ENCODE results near the gene FBXL13.
A peak's percentile ranks its signal among the peaks of the same experiment; 100 is the strongest.

DNA sequence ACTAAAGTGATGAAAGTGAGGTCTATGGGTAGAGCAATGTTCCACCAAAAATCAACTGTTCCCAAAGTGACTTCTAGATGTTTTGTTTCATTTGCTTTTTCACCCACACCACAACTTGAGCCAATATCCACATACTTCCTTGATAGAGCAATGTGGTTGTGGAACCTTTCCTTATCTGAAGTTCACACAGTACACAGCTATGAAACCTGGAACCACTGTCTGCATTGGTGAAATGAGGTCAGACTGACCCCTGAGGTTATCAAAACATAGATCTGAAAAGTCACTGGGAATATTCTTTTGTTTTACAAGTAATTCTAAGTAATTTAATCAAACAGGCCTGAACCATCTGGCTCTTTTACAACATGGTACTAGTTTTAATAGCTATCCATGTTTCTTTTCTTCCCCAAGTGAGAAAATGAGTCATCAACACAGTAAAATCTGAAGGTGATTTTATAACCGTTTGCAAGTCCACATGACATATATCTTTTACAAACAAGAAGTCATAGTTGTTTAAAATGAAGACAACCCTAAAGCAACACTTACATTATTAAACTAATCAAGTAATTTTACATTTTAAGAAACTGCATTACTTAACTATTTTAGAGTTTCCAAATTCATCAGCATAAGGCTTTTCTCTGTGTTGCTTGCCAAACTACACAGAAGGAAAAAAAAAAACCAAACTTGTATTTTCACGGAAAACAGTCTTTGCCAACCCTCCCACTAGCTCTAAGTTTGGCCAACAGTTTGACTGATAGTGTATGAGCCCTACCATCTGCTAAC lies 81.5 kb downstream of the FBXL13 start:
- TF ChIP-seq, protein P1, sequence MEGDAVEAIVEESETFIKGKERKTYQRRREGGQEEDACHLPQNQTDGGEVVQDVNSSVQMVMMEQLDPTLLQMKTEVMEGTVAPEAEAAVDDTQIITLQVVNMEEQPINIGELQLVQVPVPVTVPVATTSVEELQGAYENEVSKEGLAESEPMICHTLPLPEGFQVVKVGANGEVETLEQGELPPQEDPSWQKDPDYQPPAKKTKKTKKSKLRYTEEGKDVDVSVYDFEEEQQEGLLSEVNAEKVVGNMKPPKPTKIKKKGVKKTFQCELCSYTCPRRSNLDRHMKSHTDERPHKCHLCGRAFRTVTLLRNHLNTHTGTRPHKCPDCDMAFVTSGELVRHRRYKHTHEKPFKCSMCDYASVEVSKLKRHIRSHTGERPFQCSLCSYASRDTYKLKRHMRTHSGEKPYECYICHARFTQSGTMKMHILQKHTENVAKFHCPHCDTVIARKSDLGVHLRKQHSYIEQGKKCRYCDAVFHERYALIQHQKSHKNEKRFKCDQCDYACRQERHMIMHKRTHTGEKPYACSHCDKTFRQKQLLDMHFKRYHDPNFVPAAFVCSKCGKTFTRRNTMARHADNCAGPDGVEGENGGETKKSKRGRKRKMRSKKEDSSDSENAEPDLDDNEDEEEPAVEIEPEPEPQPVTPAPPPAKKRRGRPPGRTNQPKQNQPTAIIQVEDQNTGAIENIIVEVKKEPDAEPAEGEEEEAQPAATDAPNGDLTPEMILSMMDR (IDR thresholded peaks at IDR 0.05): no peak
- TF ChIP-seq EP300 (IDR thresholded peaks at IDR 0.05) (no peak), POLR2AphosphoS5 (IDR thresholded peaks at IDR 0.05) (peak in 2 of 3 donors; percentile 68 to 87), POLR2A (IDR thresholded peaks at IDR 0.05) (no peak)
